Measurements from ENCODE around the gene SCAMP2. TPM values are rescaled to one million over a fixed set of nuclear protein-coding genes. Genes with fewer than 3 reads are reported as not detected.

Gene SCAMP2
- total RNA-seq, 1 experiment from 2014 or later, result 38.0 TPM

DNA sequence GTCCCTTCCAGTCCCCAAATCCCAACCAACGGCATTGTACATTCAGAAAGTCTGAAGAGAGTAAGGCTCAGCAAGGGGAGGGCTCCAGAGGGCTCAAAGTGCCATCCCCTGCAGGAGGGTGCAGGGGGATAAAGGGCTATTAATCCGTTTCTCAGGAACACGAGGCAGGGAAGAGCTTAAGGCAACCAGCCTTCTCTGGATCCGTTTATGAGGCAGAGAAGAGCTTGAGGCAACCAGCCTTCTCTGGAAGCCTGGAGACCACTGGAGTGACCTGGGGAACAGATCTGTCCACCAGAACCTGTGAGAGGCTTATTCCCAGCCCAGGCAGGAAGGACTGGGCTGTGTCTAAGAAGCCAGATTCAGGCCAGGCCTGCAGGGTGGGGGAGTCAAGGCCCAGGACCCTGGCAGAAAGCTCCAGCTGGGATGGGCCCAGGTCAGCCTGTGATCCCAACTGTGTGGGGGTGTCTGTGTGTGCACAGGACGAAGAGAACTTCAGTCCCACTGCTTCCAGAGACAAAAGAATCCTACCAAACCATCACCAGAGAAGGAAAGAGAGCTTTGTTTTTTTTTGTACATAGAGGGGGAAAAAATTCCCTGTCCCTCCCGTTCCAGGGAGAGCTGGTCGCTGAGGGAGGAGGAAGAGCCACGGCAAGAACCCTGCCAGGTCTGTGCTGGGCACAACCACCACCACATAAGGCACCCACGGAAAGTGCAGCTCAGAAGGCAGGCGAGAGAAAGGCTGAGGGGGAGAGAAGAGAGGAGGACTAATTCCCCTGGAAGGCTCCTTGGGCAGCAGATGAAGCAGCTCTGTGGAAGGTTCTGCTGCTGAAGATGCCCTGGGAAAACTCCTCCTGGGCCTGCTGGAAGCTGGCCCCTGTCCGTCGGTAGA is 28.6 kb downstream of the SCAMP2 start:
- Mint-ChIP-seq H3K4me3 (peak overlapping the region; percentile 81), H3K36me3 (peaks cover 3% of the 10 kb centered on the region), H3K27ac (peak overlapping the region; percentile 48; the same call in 1 of the 2 replicates), H3K27me3 (ENCODE audit: low read depth) (no peaks in the 10 kb centered on the region), H3K4me1 (peaks cover 21% of the 10 kb centered on the region), H3K9me3 (no peaks in the 10 kb centered on the region)
- ChIA-PET POLR2A (no interaction called here), CTCF (interaction anchor here (0.6 to 4.3 kb wide), 8 partner anchors 11 to 212 kb away, joined by 3 to 33 read pairs (median 6); no protein-coding TSS in a partner anchor)
- ATAC-seq, result no peak
- TF ChIP-seq GABPB1 (CRISPR knock-in tag; IDR thresholded peaks at IDR 0.05) (no peak), MYBL2 (CRISPR knock-in tag; IDR thresholded peaks at IDR 0.05) (no peak), ATF1 (CRISPR knock-in tag; IDR thresholded peaks at IDR 0.05) (no peak), ZNF317 (CRISPR knock-in tag; IDR thresholded peaks at IDR 0.05; ENCODE audit: borderline replicate concordance, low read depth) (no peak), GRHL2 (CRISPR knock-in tag; IDR thresholded peaks at IDR 0.05; ENCODE audit: insufficient replicate concordance, severe bottlenecking) (no peak)
- TF ChIP-seq, protein P1, sequence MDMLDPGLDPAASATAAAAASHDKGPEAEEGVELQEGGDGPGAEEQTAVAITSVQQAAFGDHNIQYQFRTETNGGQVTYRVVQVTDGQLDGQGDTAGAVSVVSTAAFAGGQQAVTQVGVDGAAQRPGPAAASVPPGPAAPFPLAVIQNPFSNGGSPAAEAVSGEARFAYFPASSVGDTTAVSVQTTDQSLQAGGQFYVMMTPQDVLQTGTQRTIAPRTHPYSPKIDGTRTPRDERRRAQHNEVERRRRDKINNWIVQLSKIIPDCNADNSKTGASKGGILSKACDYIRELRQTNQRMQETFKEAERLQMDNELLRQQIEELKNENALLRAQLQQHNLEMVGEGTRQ (CRISPR knock-in tag; IDR thresholded peaks at IDR 0.05), result no peak
- TF ChIP-seq, protein P2, sequence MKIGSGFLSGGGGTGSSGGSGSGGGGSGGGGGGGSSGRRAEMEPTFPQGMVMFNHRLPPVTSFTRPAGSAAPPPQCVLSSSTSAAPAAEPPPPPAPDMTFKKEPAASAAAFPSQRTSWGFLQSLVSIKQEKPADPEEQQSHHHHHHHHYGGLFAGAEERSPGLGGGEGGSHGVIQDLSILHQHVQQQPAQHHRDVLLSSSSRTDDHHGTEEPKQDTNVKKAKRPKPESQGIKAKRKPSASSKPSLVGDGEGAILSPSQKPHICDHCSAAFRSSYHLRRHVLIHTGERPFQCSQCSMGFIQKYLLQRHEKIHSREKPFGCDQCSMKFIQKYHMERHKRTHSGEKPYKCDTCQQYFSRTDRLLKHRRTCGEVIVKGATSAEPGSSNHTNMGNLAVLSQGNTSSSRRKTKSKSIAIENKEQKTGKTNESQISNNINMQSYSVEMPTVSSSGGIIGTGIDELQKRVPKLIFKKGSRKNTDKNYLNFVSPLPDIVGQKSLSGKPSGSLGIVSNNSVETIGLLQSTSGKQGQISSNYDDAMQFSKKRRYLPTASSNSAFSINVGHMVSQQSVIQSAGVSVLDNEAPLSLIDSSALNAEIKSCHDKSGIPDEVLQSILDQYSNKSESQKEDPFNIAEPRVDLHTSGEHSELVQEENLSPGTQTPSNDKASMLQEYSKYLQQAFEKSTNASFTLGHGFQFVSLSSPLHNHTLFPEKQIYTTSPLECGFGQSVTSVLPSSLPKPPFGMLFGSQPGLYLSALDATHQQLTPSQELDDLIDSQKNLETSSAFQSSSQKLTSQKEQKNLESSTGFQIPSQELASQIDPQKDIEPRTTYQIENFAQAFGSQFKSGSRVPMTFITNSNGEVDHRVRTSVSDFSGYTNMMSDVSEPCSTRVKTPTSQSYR (CRISPR knock-in tag; IDR thresholded peaks at IDR 0.05), result no peak
- TF ChIP-seq, protein P3, sequence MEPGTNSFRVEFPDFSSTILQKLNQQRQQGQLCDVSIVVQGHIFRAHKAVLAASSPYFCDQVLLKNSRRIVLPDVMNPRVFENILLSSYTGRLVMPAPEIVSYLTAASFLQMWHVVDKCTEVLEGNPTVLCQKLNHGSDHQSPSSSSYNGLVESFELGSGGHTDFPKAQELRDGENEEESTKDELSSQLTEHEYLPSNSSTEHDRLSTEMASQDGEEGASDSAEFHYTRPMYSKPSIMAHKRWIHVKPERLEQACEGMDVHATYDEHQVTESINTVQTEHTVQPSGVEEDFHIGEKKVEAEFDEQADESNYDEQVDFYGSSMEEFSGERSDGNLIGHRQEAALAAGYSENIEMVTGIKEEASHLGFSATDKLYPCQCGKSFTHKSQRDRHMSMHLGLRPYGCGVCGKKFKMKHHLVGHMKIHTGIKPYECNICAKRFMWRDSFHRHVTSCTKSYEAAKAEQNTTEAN (CRISPR knock-in tag; IDR thresholded peaks at IDR 0.05), result no peak
- DNase-seq (ENCODE audit: low spot score), result no peak

DNA sequence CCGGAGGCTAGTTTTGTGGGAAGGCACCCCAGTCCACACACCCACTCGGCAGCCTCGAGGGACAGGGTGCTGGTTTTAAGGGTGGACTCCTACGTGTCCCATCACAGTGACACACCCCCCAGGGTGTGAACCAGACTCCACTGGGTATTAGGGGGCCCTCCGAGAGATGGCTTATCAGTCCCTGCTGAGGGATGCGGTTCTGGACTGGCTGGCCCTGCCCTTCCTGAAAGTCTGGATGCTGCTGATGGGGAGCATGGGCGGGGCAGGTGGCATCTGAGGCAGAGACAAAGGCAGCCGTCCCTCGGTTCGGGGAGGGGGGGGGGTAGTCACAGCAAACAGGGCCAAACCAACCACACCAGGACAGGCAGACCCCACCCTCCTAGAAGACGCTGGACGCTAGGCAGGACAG is 29.3 kb downstream of the SCAMP2 start:
- Mint-ChIP-seq H3K4me3 (peak overlapping the region; percentile 81), H3K27me3 (ENCODE audit: low read depth) (no peaks in the 10 kb centered on the region), H3K4me1 (peaks cover 21% of the 10 kb centered on the region), H3K9me3 (no peaks in the 10 kb centered on the region), H3K36me3 (peaks cover 6% of the 10 kb centered on the region), H3K27ac (peak overlapping the region; percentile 91; the same call in 1 of the 2 replicates)
- POLR2A ChIA-PET, result no interaction called here
- ATAC-seq (no peak), DNase-seq (ENCODE audit: low spot score) (no peak)
- TF ChIP-seq SP1 (CRISPR knock-in tag; conservative IDR thresholded peaks at IDR 0.05) (0 out of 2 replicates have a peak, but pooled peaks have one; percentile 24), OVOL2 (CRISPR knock-in tag; IDR thresholded peaks at IDR 0.05; ENCODE audit: borderline replicate concordance) (no peak)
- TF ChIP-seq, protein P4, sequence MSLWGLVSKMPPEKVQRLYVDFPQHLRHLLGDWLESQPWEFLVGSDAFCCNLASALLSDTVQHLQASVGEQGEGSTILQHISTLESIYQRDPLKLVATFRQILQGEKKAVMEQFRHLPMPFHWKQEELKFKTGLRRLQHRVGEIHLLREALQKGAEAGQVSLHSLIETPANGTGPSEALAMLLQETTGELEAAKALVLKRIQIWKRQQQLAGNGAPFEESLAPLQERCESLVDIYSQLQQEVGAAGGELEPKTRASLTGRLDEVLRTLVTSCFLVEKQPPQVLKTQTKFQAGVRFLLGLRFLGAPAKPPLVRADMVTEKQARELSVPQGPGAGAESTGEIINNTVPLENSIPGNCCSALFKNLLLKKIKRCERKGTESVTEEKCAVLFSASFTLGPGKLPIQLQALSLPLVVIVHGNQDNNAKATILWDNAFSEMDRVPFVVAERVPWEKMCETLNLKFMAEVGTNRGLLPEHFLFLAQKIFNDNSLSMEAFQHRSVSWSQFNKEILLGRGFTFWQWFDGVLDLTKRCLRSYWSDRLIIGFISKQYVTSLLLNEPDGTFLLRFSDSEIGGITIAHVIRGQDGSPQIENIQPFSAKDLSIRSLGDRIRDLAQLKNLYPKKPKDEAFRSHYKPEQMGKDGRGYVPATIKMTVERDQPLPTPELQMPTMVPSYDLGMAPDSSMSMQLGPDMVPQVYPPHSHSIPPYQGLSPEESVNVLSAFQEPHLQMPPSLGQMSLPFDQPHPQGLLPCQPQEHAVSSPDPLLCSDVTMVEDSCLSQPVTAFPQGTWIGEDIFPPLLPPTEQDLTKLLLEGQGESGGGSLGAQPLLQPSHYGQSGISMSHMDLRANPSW (CRISPR knock-in tag; conservative IDR thresholded peaks at IDR 0.05; ENCODE audit: low read depth), result no peak
- CTCF ChIA-PET, result interaction anchor here (1.0 to 5.1 kb wide), 13 partner anchors 12 to 212 kb away, joined by 3 to 34 read pairs (median 7); partner anchors contain the start of gene CPLX3

DNA sequence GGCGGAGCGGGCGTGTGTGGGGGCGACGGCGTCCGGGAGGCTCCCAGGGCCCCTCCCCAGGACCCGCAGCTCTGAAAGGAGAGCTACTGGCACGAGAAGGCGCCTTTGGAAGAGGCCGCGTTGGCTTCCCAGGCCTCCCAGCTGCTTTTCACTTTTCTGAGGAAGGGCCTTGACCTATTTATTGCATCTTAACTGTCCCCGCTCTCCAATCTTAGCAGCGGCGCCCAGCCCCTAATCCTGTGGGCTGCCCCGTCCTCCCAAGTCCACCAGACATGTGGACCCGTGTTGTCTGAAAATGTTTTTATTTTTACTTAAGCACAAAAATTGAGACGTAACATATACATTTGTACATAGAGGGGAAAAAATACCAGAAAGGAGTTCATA is 29.7 kb downstream of the SCAMP2 start:
- Mint-ChIP-seq H3K9me3 (no peaks in the 10 kb centered on the region), H3K27me3 (ENCODE audit: low read depth) (no peaks in the 10 kb centered on the region), H3K4me3 (peak overlapping the region; percentile 81), H3K36me3 (peaks cover 6% of the 10 kb centered on the region), H3K27ac (peak overlapping the region; percentile 91), H3K4me1 (peaks cover 21% of the 10 kb centered on the region)
- ATAC-seq, result no peak
- DNase-seq (ENCODE audit: low spot score), result no peak
- ChIA-PET POLR2A (interaction anchor here (1.4 kb wide), 1 partner anchor 63 kb away, joined by 3 read pairs; the partner anchor contains the start of gene FAM219B), CTCF (interaction anchor here (0.6 to 5.1 kb wide), 14 partner anchors 12 to 211 kb away, joined by 3 to 34 read pairs (median 6); partner anchors contain the start of gene CPLX3)
- TF ChIP-seq, protein P5, sequence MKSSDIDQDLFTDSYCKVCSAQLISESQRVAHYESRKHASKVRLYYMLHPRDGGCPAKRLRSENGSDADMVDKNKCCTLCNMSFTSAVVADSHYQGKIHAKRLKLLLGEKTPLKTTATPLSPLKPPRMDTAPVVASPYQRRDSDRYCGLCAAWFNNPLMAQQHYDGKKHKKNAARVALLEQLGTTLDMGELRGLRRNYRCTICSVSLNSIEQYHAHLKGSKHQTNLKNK (CRISPR knock-in tag; IDR thresholded peaks at IDR 0.05), result no peak
- TF ChIP-seq MXD4 (CRISPR knock-in tag; IDR thresholded peaks at IDR 0.05; ENCODE audit: borderline replicate concordance) (no peak), ZNF138 (CRISPR knock-in tag; conservative IDR thresholded peaks at IDR 0.05) (no peak), ETV6 (CRISPR knock-in tag; IDR thresholded peaks at IDR 0.05) (no peak)
- TF ChIP-seq, protein P6, sequence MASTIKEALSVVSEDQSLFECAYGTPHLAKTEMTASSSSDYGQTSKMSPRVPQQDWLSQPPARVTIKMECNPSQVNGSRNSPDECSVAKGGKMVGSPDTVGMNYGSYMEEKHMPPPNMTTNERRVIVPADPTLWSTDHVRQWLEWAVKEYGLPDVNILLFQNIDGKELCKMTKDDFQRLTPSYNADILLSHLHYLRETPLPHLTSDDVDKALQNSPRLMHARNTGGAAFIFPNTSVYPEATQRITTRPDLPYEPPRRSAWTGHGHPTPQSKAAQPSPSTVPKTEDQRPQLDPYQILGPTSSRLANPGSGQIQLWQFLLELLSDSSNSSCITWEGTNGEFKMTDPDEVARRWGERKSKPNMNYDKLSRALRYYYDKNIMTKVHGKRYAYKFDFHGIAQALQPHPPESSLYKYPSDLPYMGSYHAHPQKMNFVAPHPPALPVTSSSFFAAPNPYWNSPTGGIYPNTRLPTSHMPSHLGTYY (CRISPR knock-in tag; IDR thresholded peaks at IDR 0.05), result no peak
- TF ChIP-seq, protein P7, sequence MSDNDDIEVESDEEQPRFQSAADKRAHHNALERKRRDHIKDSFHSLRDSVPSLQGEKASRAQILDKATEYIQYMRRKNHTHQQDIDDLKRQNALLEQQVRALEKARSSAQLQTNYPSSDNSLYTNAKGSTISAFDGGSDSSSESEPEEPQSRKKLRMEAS (CRISPR knock-in tag; IDR thresholded peaks at IDR 0.05), result peak; percentile 22; the same call in 1 of the 2 replicates
- TF ChIP-seq, protein P8, sequence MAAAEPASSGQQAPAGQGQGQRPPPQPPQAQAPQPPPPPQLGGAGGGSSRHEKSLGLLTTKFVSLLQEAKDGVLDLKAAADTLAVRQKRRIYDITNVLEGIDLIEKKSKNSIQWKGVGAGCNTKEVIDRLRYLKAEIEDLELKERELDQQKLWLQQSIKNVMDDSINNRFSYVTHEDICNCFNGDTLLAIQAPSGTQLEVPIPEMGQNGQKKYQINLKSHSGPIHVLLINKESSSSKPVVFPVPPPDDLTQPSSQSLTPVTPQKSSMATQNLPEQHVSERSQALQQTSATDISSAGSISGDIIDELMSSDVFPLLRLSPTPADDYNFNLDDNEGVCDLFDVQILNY (CRISPR knock-in tag; IDR thresholded peaks at IDR 0.05), result no peak

All from WTC11 (cell line).